ENCODE results near the gene KRTAP5-6.

Gene KRTAP5-6

DNA sequence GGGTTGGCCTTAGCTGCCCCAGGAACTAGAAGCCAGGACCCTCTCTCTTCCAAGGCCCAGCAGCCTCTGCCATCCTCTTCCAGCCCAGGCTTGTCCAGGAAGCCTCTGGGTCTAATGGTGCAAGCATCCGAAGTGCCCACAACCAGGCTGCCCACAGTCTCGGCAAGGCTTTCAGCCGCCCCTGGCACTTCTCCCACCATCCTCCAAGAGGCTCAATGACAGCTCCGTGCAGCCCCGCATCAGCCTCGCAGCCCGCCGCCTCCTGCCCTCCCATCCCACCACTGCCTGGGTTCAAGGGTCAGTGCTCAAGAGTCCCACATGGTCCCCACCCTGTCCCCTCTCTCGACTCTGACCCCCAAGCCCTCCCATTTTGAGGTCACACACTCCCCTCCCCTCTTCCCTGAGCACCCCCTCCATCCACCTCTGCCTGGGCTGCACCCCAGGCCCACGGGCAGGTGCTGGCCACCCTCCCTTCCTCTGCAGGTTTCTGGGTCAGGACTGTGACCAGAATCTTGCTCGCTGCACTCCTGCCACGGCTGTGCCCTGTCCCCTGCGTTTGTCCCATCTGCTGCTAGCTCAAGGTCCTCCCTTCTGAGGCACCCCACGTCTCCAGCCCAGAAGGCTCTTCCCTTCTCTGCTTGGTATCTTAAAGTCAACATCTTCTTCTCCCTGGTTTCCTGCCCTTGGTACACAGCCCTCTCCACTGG is 36.2 kb downstream of the KRTAP5-6 start:
- H3K23ac ChIP-seq (ENCODE audit: low read length): no peak overlapping the region
- no peak overlapping the region for H4K91ac ChIP-seq (ENCODE audit: low read depth, low read length)
- no peak overlapping the region for H2BK5ac ChIP-seq (ENCODE audit: low read depth, low read length, poor library complexity)
- H3K9ac ChIP-seq (ENCODE audit: low read length): no peak overlapping the region
- no peak overlapping the region for H3K18ac ChIP-seq (ENCODE audit: low read length)
- no peak overlapping the region for H4K8ac ChIP-seq (ENCODE audit: low read depth, low read length)
- H3K36me3 ChIP-seq (ENCODE audit: control insufficient read depth in 1 of 2, insufficient read depth in 2 of 2, low read length in 2 of 2): no peaks in the 10 kb centered on the region
- H2AFZ ChIP-seq (ENCODE audit: insufficient read depth, low read length, poor library complexity): no peak overlapping the region
- no peaks in the 10 kb centered on the region for H3K4me1 ChIP-seq (ENCODE audit: control insufficient read depth in 1 of 2, insufficient read depth in 2 of 2, low read length in 2 of 2)
- no peak overlapping the region for H3K4me2 ChIP-seq (ENCODE audit: low read length)
- no peak overlapping the region for H3K27ac ChIP-seq (ENCODE audit: low read depth, low read length)
- no CpG with 5 or more reads among the region's 14 CpGs for WGBS (ENCODE audit: extremely low coverage, insufficient coverage, insufficient read length)
- H3K4me3 ChIP-seq (ENCODE audit: low read depth, low read length): no peak overlapping the region
- H3K79me1 ChIP-seq (ENCODE audit: low read length): no peaks in the 10 kb centered on the region
- H3K9me3 ChIP-seq (ENCODE audit: insufficient read depth, low read depth, low read length): peaks cover 23% of the 10 kb centered on the region
- H2BK12ac ChIP-seq (ENCODE audit: low read length): no peak overlapping the region
- H3K14ac ChIP-seq (ENCODE audit: low read length): no peak overlapping the region
- DNase-seq: no peak
- no peak overlapping the region for H4K12ac ChIP-seq (ENCODE audit: low read depth, low read length)
- no peak overlapping the region for H2BK120ac ChIP-seq (ENCODE audit: insufficient read depth, low read length, poor library complexity)
- H3K27me3 ChIP-seq (ENCODE audit: insufficient read depth, low read length): no peaks in the 10 kb centered on the region
- H3K4ac ChIP-seq (ENCODE audit: low read depth, low read length): no peak overlapping the region
- H3K79me2 ChIP-seq (ENCODE audit: control insufficient read depth, insufficient read depth, low read length, poor library complexity): no peaks in the 10 kb centered on the region
- no peak overlapping the region for H2AK5ac ChIP-seq (ENCODE audit: low read length)

- Histone ChIP-seq H3K4me1 (ENCODE audit: control insufficient read depth in 1 of 2, insufficient read depth in 2 of 2, low read length in 2 of 2) (no peaks in the 10 kb centered on the region), H3K79me1 (ENCODE audit: low read length) (no peaks in the 10 kb centered on the region), H4K12ac (ENCODE audit: low read depth, low read length) (no peak overlapping the region), H3K27me3 (ENCODE audit: insufficient read depth, low read length) (no peaks in the 10 kb centered on the region), H2BK12ac (ENCODE audit: low read length) (no peak overlapping the region), H4K8ac (ENCODE audit: low read depth, low read length) (no peak overlapping the region), H3K36me3 (ENCODE audit: control insufficient read depth in 1 of 2, insufficient read depth in 2 of 2, low read length in 2 of 2) (no peaks in the 10 kb centered on the region), H4K91ac (ENCODE audit: low read depth, low read length) (no peak overlapping the region), H3K23ac (ENCODE audit: low read length) (no peak overlapping the region), H3K27ac (ENCODE audit: low read depth, low read length) (no peak overlapping the region), H2BK120ac (ENCODE audit: insufficient read depth, low read length, poor library complexity) (no peak overlapping the region), H3K79me2 (ENCODE audit: control insufficient read depth, insufficient read depth, low read length, poor library complexity) (no peaks in the 10 kb centered on the region), H3K9me3 (ENCODE audit: insufficient read depth, low read depth, low read length) (peaks cover 24% of the 10 kb centered on the region), H2AK5ac (ENCODE audit: low read length) (no peak overlapping the region), H3K18ac (ENCODE audit: low read length) (no peak overlapping the region), H3K4me3 (ENCODE audit: low read depth, low read length) (no peak overlapping the region), H3K4me2 (ENCODE audit: low read length) (no peak overlapping the region), H3K14ac (ENCODE audit: low read length) (no peak overlapping the region), H3K9ac (ENCODE audit: low read length) (no peak overlapping the region), H2AFZ (ENCODE audit: insufficient read depth, low read length, poor library complexity) (no peak overlapping the region), H3K4ac (ENCODE audit: low read depth, low read length) (no peak overlapping the region), H2BK5ac (ENCODE audit: low read depth, low read length, poor library complexity) (no peak overlapping the region)
- WGBS (ENCODE audit: extremely low coverage, insufficient coverage, insufficient read length): no CpG with 5 or more reads among the region's 28 CpGs
- DNase-seq: no peak
Measured at GRCh38 chr11:1733716-1734640, 37.0 kb downstream of the KRTAP5-6 start.

DNA sequence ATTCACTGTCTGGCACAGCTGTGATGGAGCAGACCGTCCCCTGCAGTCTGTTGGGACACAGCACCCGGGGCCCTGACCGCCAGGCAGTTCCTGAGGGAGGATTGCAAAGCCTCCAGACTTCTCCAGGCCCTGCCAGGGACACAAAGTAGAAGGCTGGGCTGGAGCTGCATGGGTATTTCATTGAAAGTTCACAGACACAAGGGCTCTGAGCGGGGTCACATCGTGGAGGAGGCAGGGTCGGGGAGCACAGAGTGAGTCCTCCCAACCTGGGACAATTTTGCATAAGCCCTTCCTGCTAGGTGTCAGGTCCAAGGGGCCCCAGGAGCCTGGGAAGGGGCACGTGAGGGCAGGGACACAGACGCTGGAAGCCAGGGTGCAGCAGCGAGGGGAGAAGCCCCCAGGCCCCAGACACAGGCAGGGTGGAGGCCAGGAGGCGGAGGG is 37.7 kb downstream of the KRTAP5-6 start:
- no peak overlapping the region for H2AFZ ChIP-seq (ENCODE audit: insufficient read depth, low read length, poor library complexity)
- H2BK120ac ChIP-seq (ENCODE audit: insufficient read depth, low read length, poor library complexity): no peak overlapping the region
- H4K12ac ChIP-seq (ENCODE audit: low read depth, low read length): no peak overlapping the region
- no peak overlapping the region for H3K14ac ChIP-seq (ENCODE audit: low read length)
- H3K27me3 ChIP-seq (ENCODE audit: insufficient read depth, low read length): no peaks in the 10 kb centered on the region
- H3K27ac ChIP-seq (ENCODE audit: low read depth, low read length): no peak overlapping the region
- no peak overlapping the region for H3K4ac ChIP-seq (ENCODE audit: low read depth, low read length)
- H3K4me3 ChIP-seq (ENCODE audit: low read depth, low read length): no peak overlapping the region
- H3K4me2 ChIP-seq (ENCODE audit: low read length): no peak overlapping the region
- no peak overlapping the region for H3K9ac ChIP-seq (ENCODE audit: low read length)
- no peak for DNase-seq
- WGBS (ENCODE audit: extremely low coverage, insufficient coverage, insufficient read length): no CpG with 5 or more reads among the region's 10 CpGs
- H4K91ac ChIP-seq (ENCODE audit: low read depth, low read length): no peak overlapping the region
- H3K9me3 ChIP-seq (ENCODE audit: insufficient read depth, low read depth, low read length): peaks cover 25% of the 10 kb centered on the region
- H3K23ac ChIP-seq (ENCODE audit: low read length): no peak overlapping the region
- no peaks in the 10 kb centered on the region for H3K36me3 ChIP-seq (ENCODE audit: control insufficient read depth in 1 of 2, insufficient read depth in 2 of 2, low read length in 2 of 2)
- no peaks in the 10 kb centered on the region for H3K4me1 ChIP-seq (ENCODE audit: control insufficient read depth in 1 of 2, insufficient read depth in 2 of 2, low read length in 2 of 2)
- no peak overlapping the region for H2AK5ac ChIP-seq (ENCODE audit: low read length)
- H3K18ac ChIP-seq (ENCODE audit: low read length): no peak overlapping the region
- H2BK12ac ChIP-seq (ENCODE audit: low read length): no peak overlapping the region
- no peaks in the 10 kb centered on the region for H3K79me2 ChIP-seq (ENCODE audit: control insufficient read depth, insufficient read depth, low read length, poor library complexity)
- no peak overlapping the region for H4K8ac ChIP-seq (ENCODE audit: low read depth, low read length)
- H3K79me1 ChIP-seq (ENCODE audit: low read length): no peaks in the 10 kb centered on the region
- no peak overlapping the region for H2BK5ac ChIP-seq (ENCODE audit: low read depth, low read length, poor library complexity)

- DNase-seq: no peak
- H3K4ac ChIP-seq (ENCODE audit: low read depth, low read length): no peak overlapping the region
- no peak overlapping the region for H3K9ac ChIP-seq (ENCODE audit: low read length)
- no peaks in the 10 kb centered on the region for H3K79me2 ChIP-seq (ENCODE audit: control insufficient read depth, insufficient read depth, low read length, poor library complexity)
- no peaks in the 10 kb centered on the region for H3K79me1 ChIP-seq (ENCODE audit: low read length)
- H2AK5ac ChIP-seq (ENCODE audit: low read length): no peak overlapping the region
- H3K14ac ChIP-seq (ENCODE audit: low read length): no peak overlapping the region
- no CpG with 5 or more reads among the region's 16 CpGs for WGBS (ENCODE audit: extremely low coverage, insufficient coverage, insufficient read length)
- H3K4me3 ChIP-seq (ENCODE audit: low read depth, low read length): no peak overlapping the region
- no peaks in the 10 kb centered on the region for H3K27me3 ChIP-seq (ENCODE audit: insufficient read depth, low read length)
- no peak overlapping the region for H3K27ac ChIP-seq (ENCODE audit: low read depth, low read length)
- H3K4me2 ChIP-seq (ENCODE audit: low read length): no peak overlapping the region
- H4K12ac ChIP-seq (ENCODE audit: low read depth, low read length): no peak overlapping the region
- no peaks in the 10 kb centered on the region for H3K36me3 ChIP-seq (ENCODE audit: control insufficient read depth in 1 of 2, insufficient read depth in 2 of 2, low read length in 2 of 2)
- no peak overlapping the region for H3K23ac ChIP-seq (ENCODE audit: low read length)
- no peak overlapping the region for H4K91ac ChIP-seq (ENCODE audit: low read depth, low read length)
- no peak overlapping the region for H2BK120ac ChIP-seq (ENCODE audit: insufficient read depth, low read length, poor library complexity)
- no peak overlapping the region for H2BK5ac ChIP-seq (ENCODE audit: low read depth, low read length, poor library complexity)
- no peaks in the 10 kb centered on the region for H3K4me1 ChIP-seq (ENCODE audit: control insufficient read depth in 1 of 2, insufficient read depth in 2 of 2, low read length in 2 of 2)
- H2AFZ ChIP-seq (ENCODE audit: insufficient read depth, low read length, poor library complexity): no peak overlapping the region
- peaks cover 27% of the 10 kb centered on the region for H3K9me3 ChIP-seq (ENCODE audit: insufficient read depth, low read depth, low read length)
- no peak overlapping the region for H3K18ac ChIP-seq (ENCODE audit: low read length)
- H4K8ac ChIP-seq (ENCODE audit: low read depth, low read length): no peak overlapping the region
- no peak overlapping the region for H2BK12ac ChIP-seq (ENCODE audit: low read length)
Measured at GRCh38 chr11:1735271-1735670, 38.3 kb downstream of the KRTAP5-6 start.
